IMR-90 (cell line): ENCODE results near the gene RB1. TPM values are rescaled to one million over a fixed set of nuclear protein-coding genes. Genes with fewer than 3 reads are reported as not detected.

Experiments used
- ATAC-seq: fragments of 200-7000 bp; cut with Tn5 transposase; 2 replicates; pipeline ENCODE4 v1.9.1; 2020; ENCODE audit warnings: low read depth, mild to moderate bottlenecking, moderate library complexity
- BruUV-seq: library from RNA; stranded (reverse); fragments of 400-500 nt; replicated peaks from 2 replicates; lab custom pipeline; 2021; lab: Mats Ljungman, UMichigan
- CTCF ChIA-PET: fragments of 300-600 bp; formaldehyde crosslinking; extraction: SDS; loops from one replicate; lab custom pipeline; 2021; ENCODE audit warnings: antibody characterized with exemption; lab: Yijun Ruan, JAX
- POLR2A ChIA-PET: fragments of 300-600 bp; sonication (Branson Sonifier 250); formaldehyde crosslinking; loops from one replicate; lab custom pipeline; 2022; ENCODE audit warnings: antibody characterized with exemption; ENCODE audit not compliant: unreplicated experiment; lab: Charles Lee
- DNase-seq: peaks from one replicate; pipeline ENCODE4 v3.0.0; 2013
- H2AFZ ChIP-seq: replicated peaks from 2 replicates; pipeline ENCODE3; 2013; ENCODE audit warnings: low read length, mild to moderate bottlenecking; ENCODE audit not compliant: poor library complexity
- H2AK5ac ChIP-seq: 2 replicates; pipeline ENCODE4 v1.6.1; 2013; ENCODE audit warnings: low read depth, low read length, inconsistent platforms
- H2AK9ac ChIP-seq: replicated peaks from 2 replicates; pipeline ENCODE3; 2013; ENCODE audit warnings: mild to moderate bottlenecking, low read depth, low read length, moderate library complexity; ENCODE audit not compliant: poor library complexity
- H2BK120ac ChIP-seq: 2 replicates; pipeline ENCODE4 v1.6.1; 2013; ENCODE audit warnings: low read depth, low read length, inconsistent platforms
- H2BK15ac ChIP-seq: 3 replicates; pipeline ENCODE4 v1.6.1; 2013; ENCODE audit warnings: low read depth, low read length, inconsistent platforms
- H2BK20ac ChIP-seq: 2 replicates; pipeline ENCODE4 v1.6.1; 2013; ENCODE audit warnings: low read depth, mild to moderate bottlenecking, inconsistent platforms, low read length, moderate library complexity
- H2BK5ac ChIP-seq: 2 replicates; pipeline ENCODE4 v1.6.1; 2013; ENCODE audit warnings: mild to moderate bottlenecking, low read depth, low read length, inconsistent platforms; ENCODE audit not compliant: poor library complexity, severe bottlenecking
- H3K14ac ChIP-seq: replicated peaks from 2 replicates; pipeline ENCODE4 v1.6.1; 2013; ENCODE audit warnings: low read depth, low read length, inconsistent platforms
- H3K18ac ChIP-seq: 2 replicates; pipeline ENCODE4 v1.6.1; 2013; ENCODE audit warnings: low read depth, low read length, control low read depth
- H3K23ac ChIP-seq: 2 replicates; pipeline ENCODE4 v1.6.1; 2013; ENCODE audit warnings: low read depth, low read length, inconsistent platforms
- H3K27ac ChIP-seq: 2 replicates; pipeline ENCODE4 v1.5.1; 2013; ENCODE audit warnings: mild to moderate bottlenecking, control low read depth, low read length; ENCODE audit not compliant: insufficient read depth
- H3K27me3 ChIP-seq: 2 replicates; pipeline ENCODE4 v1.6.1; 2013; ENCODE audit warnings: low read length; ENCODE audit not compliant: control insufficient read depth, insufficient read depth
- H3K36me3 ChIP-seq: 2 replicates; pipeline ENCODE4 v1.6.1; 2013; ENCODE audit warnings: low read length, mixed read lengths; ENCODE audit not compliant: control insufficient read depth, insufficient read depth
- H3K4ac ChIP-seq: 2 replicates; pipeline ENCODE4 v1.6.1; 2013; ENCODE audit warnings: low read depth, low read length, inconsistent platforms
- H3K4me1 ChIP-seq: 2 replicates; pipeline ENCODE4 v1.6.1; 2013; ENCODE audit warnings: low read length, mixed read lengths; ENCODE audit not compliant: control insufficient read depth, insufficient read depth
- H3K4me2 ChIP-seq: 2 replicates; pipeline ENCODE4 v1.6.1; 2013; ENCODE audit warnings: low read depth, mild to moderate bottlenecking, control low read depth, low read length, moderate library complexity
- H3K4me3 ChIP-seq: 2 replicates; pipeline ENCODE4 v1.5.1; 2013; ENCODE audit warnings: low read depth, mild to moderate bottlenecking, control low read depth, low read length, moderate library complexity; ENCODE audit not compliant: insufficient read depth
- H3K56ac ChIP-seq: 2 replicates; pipeline ENCODE4 v1.6.1; 2013; ENCODE audit warnings: low read length, inconsistent platforms; ENCODE audit not compliant: insufficient read depth; ENCODE audit errors: extremely low read depth
- H3K79me1 ChIP-seq, 2 experiments: 2 replicates each; pipeline ENCODE4 v1.6.1; 2013; ENCODE audit warnings: low read length in 2 of 2, inconsistent platforms in 1 of 2, low read depth in 1 of 2
- H3K9ac ChIP-seq: 2 replicates; pipeline ENCODE4 v1.6.1; 2013; ENCODE audit warnings: low read depth, low read length, control low read depth
- H3K9me1 ChIP-seq: 2 replicates; pipeline ENCODE4 v1.6.1; 2013; ENCODE audit warnings: low read length, inconsistent platforms; ENCODE audit not compliant: insufficient read depth
- H3K9me3 ChIP-seq: 2 replicates; pipeline ENCODE4 v1.6.1; 2013; ENCODE audit warnings: low read length; ENCODE audit not compliant: control insufficient read depth, insufficient read depth
- H4K20me1 ChIP-seq: 2 replicates; pipeline ENCODE4 v1.6.1; 2013; ENCODE audit warnings: low read length, inconsistent platforms; ENCODE audit not compliant: insufficient read depth
- H4K5ac ChIP-seq: 2 replicates; pipeline ENCODE4 v1.6.1; 2013; ENCODE audit warnings: mild to moderate bottlenecking, low read depth, low read length, control low read depth
- H4K8ac ChIP-seq, 2 experiments: 2 replicates each; pipeline ENCODE4 v1.6.1; 2013; ENCODE audit warnings: low read depth in 2 of 2, low read length in 2 of 2, control low read depth in 1 of 2, inconsistent platforms in 1 of 2
- H4K91ac ChIP-seq: 2 replicates; pipeline ENCODE4 v1.6.1; 2013; ENCODE audit warnings: low read depth, low read length, inconsistent platforms; ENCODE audit not compliant: insufficient read depth
- CEBPB ChIP-seq: IDR thresholded peaks from 2 replicates; pipeline ENCODE4 v1.6.1; 2012; ENCODE audit warnings: low read depth, low read length, improper control_type of control experiment
- RFX5 ChIP-seq: IDR thresholded peaks from 2 replicates; pipeline ENCODE4 v1.8.0; 2012; ENCODE audit warnings: low read depth, mild to moderate bottlenecking, low read length, moderate library complexity
- WGBS, 2 experiments: methylation state at CpG; one replicate each; pipeline versions ENCODE4 v1.1.5 to v1.1.7; 2013; ENCODE audit warnings: missing lambda C conversion rate in 2 of 2; ENCODE audit not compliant: insufficient read length in 1 of 2; ENCODE audit errors: extremely low coverage in 2 of 2; 5-methylcytosine and 5-hydroxymethylcytosine counted together
- dilution Hi-C: fragments of 300-500 bp; cut with HindIII; formaldehyde crosslinking; loops from one replicate; pipeline ENCODE4 v1.14.3; 2018; ENCODE audit warnings: low sequenced_read_pairs; ENCODE audit not compliant: unreplicated experiment
- in situ Hi-C: fragments of 300-500 bp; cut with MboI; formaldehyde crosslinking; loops from 3 replicates; pipeline ENCODE4 v1.14.3; 2019; ENCODE audit warnings: low sequenced_read_pairs, inconsistent platforms, mixed read lengths
- intact Hi-C: fragments of 100-400 bp; cut with micrococcal nuclease; formaldehyde crosslinking; loops from 2 replicates; pipeline ENCODE4 v1.10.0; 2022
- polyA plus RNA-seq, 3 experiments: library from polyadenylated mRNA; depleted of rRNA; stranded (reverse); fragments of >200 nt; gene quantifications; 2 replicates each; pipeline ENCODE4 v1.2.3, GENCODE V29; 2012; ENCODE audit warnings: low replicate concordance in 1 of 3
- total RNA-seq: library from RNA; depleted of rRNA; stranded (reverse); fragments of >200 nt; gene quantifications from 2 replicates; pipeline ENCODE4 v1.2.3, GENCODE V29; 2012

Gene RB1
- total and polyA plus RNA-seq, 2 of the 4 experiments (the other 2 are of a cell fraction) = 11.4 to 15.4 TPM

DNA sequence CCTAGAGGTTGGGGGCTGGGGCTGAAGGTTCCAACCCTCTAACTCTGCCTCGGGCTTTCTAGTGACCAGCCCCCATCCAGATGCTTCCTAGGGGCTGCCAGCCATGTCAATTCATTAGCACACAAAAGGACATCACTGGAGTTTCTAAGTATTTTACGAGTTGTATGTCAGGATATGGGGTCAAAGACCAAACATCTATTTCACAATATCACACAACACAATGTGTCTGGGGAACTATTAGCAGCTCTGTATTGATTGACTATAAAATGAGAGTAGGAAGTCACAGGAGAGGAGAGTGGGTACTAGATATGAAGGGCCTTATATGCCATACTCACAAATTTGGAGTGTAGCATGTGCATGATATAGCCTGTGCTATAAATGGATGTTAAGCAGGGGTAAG, 67.3 kb downstream of the RB1 start:
- Histone ChIP-seq H4K91ac (no peak overlapping the region), H3K27ac (no peak overlapping the region), H2BK15ac (no peak overlapping the region), H3K4ac (no peak overlapping the region), H3K23ac (no peak overlapping the region), H4K8ac (no peak overlapping the region), H3K56ac (no peak overlapping the region), H3K9me1 (no peaks in the 10 kb centered on the region), H2AK5ac (no peak overlapping the region), H3K4me3 (no peak overlapping the region), H3K36me3 (peaks cover 5% of the 10 kb centered on the region; the same call in 1 of the 2 replicates), H3K9ac (no peak overlapping the region), H3K14ac (no peak overlapping the region), H4K20me1 (no peaks in the 10 kb centered on the region), H3K27me3 (no peaks in the 10 kb centered on the region), H2AK9ac (no peak overlapping the region), H2BK20ac (no peak overlapping the region), H2AFZ (no peak overlapping the region), H3K4me1 (no peaks in the 10 kb centered on the region), H3K79me1 (no peaks in the 10 kb centered on the region), H3K9me3 (no peaks in the 10 kb centered on the region), H4K5ac (no peak overlapping the region), H2BK5ac (no peak overlapping the region), H3K4me2 (no peak overlapping the region), H3K18ac (no peak overlapping the region), H2BK120ac (no peak overlapping the region)
- TF ChIP-seq CEBPB (peak; percentile 51), RFX5 (no peak)
- in situ Hi-C loops (no loop called here), intact Hi-C loops (no loop called here), dilution Hi-C loops (no loop called here)
- ChIA-PET CTCF (no interaction called here), POLR2A (no interaction called here)
- no CpG with 5 or more reads among the region's 2 CpGs for WGBS, 2 experiments
- BruUV-seq = no TSS peak
- ATAC-seq (no peak), DNase-seq (no peak)
